HFF-Myc (cell line): ENCODE measurements around the gene ARHGDIA.

Source experiments
- DNase-seq: peaks from one replicate; pipeline ENCODE4 v3.0.0-alpha.2; 2011; ENCODE audit warnings: low read depth; ENCODE audit errors: extremely low read depth
- H3K4me3 ChIP-seq: replicated peaks from 2 replicates; pipeline ENCODE4 v1.5.1; 2011; ENCODE audit warnings: low read depth, mild to moderate bottlenecking, control low read depth, low read length
- TF ChIP-seq, protein P1 (sequence below): IDR thresholded peaks from 2 replicates; pipeline ENCODE4 v1.5.1; 2012; ENCODE audit warnings: mild to moderate bottlenecking, low read depth, low read length, control low read depth; ENCODE audit errors: missing control alignments

The ARHGDIA gene

GRCh38 chr17:81833921-81834830, 37.0 kb downstream of the ARHGDIA start:
- H3K4me3 ChIP-seq: peak overlapping the region; percentile 72
- no peak for DNase-seq
- TF ChIP-seq, protein P1, sequence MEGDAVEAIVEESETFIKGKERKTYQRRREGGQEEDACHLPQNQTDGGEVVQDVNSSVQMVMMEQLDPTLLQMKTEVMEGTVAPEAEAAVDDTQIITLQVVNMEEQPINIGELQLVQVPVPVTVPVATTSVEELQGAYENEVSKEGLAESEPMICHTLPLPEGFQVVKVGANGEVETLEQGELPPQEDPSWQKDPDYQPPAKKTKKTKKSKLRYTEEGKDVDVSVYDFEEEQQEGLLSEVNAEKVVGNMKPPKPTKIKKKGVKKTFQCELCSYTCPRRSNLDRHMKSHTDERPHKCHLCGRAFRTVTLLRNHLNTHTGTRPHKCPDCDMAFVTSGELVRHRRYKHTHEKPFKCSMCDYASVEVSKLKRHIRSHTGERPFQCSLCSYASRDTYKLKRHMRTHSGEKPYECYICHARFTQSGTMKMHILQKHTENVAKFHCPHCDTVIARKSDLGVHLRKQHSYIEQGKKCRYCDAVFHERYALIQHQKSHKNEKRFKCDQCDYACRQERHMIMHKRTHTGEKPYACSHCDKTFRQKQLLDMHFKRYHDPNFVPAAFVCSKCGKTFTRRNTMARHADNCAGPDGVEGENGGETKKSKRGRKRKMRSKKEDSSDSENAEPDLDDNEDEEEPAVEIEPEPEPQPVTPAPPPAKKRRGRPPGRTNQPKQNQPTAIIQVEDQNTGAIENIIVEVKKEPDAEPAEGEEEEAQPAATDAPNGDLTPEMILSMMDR: no peak

DNA sequence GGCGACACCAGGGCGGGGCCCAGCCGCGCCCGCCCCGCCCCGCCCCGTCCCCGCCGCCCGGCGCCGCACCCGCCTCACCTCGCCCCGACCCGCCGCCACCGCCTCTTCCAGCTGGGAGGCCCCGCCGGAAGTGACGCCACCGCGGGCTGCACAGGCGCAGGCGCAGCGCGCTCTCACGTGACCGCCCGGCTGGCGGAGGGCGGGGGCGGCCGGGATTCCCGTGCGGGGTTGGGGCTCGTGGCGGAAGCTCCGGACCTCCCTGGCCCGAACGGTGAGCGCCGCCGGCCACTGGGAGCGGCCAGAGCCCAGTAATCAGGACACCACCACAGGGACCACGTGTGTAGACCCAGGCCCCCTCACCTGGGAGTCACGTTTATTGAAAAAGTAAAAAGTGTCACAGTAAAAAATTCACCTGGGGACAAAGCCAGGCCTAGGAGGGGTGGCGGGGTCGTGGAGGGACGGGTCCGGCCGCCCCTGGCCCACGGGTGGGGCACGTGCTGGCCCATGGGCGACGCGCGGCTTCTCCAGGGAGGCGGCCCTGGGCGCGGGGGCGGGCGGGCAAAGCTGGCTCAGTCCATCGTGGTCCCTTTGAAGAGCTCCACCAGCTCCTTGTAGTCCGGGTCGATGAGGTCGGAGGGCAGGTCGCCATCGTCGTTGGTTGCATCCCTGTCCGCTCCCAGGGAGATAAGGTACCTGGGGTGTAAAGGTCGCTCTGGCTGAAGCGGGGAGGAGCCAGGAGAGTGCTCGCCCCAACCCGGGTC, 37.8 kb downstream of the ARHGDIA start, which contains the start of gene MCRIP1:
MCRIP1 (minus strand) TSS at position 132 of the 761 bp plus-strand sequence. CDS start 8,785 bp downstream, outside the sequence.
- TF ChIP-seq, protein P1: no peak
- H3K4me3 ChIP-seq: peak within 1 kb of the TSS; percentile 72
- peak; percentile 60 for DNase-seq

GRCh38 chr17:81832608-81833159, 38.5 kb downstream of the ARHGDIA start:
- DNase-seq: no peak
- TF ChIP-seq, protein P1: no peak
- peak overlapping the region; percentile 68 for H3K4me3 ChIP-seq

DNA sequence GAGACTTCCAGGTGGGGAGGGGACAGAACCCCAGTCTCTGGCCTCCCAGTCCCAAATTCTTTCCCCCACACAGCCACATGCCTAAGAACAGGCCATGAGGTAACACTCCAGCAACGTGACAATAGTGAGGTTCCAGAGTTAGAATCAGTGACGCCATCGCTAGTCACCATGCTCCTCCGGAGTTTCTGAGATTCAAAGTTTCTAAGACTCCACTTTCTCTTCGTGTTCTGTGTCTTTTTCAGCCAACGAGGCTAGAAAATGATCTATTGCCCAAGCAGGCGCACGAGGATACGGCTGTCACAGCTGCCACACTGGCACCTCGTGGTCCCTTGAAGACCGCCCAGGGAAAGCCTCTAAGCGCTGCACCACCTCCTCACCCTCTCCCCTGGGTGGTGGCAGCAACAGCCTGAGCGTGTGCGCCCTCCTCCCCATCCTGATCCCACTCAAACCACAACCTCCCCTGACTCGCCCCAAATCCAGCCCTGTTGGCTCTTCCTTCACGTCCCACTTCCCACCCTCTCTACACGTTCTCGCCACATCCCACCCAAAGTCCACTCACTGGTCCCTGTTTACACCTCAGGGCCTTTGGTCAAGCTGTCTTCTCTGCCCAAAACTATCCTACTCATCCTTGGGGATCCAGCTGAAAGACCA, 39.1 kb downstream of the ARHGDIA start:
- TF ChIP-seq, protein P1: no peak
- peak overlapping the region; percentile 68 for H3K4me3 ChIP-seq
- no peak for DNase-seq

DNA sequence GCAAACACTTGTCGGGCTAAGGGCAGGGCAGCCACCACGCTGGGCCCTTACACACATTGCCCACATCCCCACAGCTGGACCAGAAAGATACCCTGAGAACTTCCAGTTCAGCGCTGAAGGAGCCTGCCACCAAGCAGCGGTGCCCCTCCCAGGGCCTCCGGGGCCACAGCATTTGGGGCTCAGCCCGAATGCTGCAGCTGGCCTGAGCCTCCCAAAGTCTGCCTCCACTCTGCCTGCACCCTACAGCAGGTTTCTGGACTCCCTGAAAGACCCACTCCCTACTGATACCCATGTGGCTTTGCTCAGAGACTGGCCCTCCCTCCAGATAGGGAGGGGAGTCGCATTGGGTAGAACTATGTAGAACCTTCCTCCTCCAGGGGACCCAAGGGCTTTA, 39.6 kb downstream of the ARHGDIA start:
- DNase-seq: no peak
- peak overlapping the region; percentile 68 for H3K4me3 ChIP-seq
- TF ChIP-seq, protein P1: no peak

GRCh38 chr17:81829858-81830257, 41.3 kb downstream of the ARHGDIA start:
- TF ChIP-seq, protein P1: no peak
- no peak for DNase-seq

More at GRCh38 chr17:81829858-81830257, 41.3 kb downstream of the ARHGDIA start:
- no peak overlapping the region for H3K4me3 ChIP-seq
